ENCODE data around the gene IBA57. TPM values are rescaled to one million over a fixed set of nuclear protein-coding genes. Genes with fewer than 3 reads are reported as not detected.

The IBA57 gene
- total RNA-seq, 2 donors from 2014 or later = 11.0 to 16.9 TPM

GRCh38 chr1:228207851-228208821, 42.5 kb downstream of the IBA57 start, which contains the start of gene OBSCN:
TSS of gene OBSCN (plus strand) at chr1:228208044. CDS start at chr1:228211784, 3,740 bp downstream.
- H3K9me3 ChIP-seq = no peaks in the 10 kb centered on the region
- no peak within 1 kb of the TSS for H3K4me3 ChIP-seq
- H3K27ac ChIP-seq = no peak within 1 kb of the TSS
- no peaks in the 10 kb centered on the region for H3K27me3 ChIP-seq
- H3K9ac ChIP-seq (ENCODE audit: low read depth in 2 of 2, low read length in 2 of 2) = no peak within 1 kb of the TSS
- intact Hi-C loops (cut with DNase I) = no loop called here
- no peaks in the 10 kb centered on the region for H3K4me1 ChIP-seq
- TF ChIP-seq, protein P1, sequence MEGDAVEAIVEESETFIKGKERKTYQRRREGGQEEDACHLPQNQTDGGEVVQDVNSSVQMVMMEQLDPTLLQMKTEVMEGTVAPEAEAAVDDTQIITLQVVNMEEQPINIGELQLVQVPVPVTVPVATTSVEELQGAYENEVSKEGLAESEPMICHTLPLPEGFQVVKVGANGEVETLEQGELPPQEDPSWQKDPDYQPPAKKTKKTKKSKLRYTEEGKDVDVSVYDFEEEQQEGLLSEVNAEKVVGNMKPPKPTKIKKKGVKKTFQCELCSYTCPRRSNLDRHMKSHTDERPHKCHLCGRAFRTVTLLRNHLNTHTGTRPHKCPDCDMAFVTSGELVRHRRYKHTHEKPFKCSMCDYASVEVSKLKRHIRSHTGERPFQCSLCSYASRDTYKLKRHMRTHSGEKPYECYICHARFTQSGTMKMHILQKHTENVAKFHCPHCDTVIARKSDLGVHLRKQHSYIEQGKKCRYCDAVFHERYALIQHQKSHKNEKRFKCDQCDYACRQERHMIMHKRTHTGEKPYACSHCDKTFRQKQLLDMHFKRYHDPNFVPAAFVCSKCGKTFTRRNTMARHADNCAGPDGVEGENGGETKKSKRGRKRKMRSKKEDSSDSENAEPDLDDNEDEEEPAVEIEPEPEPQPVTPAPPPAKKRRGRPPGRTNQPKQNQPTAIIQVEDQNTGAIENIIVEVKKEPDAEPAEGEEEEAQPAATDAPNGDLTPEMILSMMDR (IDR thresholded peaks at IDR 0.05) = no peak
- H3K36me3 ChIP-seq = no peaks in the 10 kb centered on the region
- no peak for DNase-seq

- Histone ChIP-seq H3K4me1 (no peaks in the 10 kb centered on the region), H3K9me3 (no peaks in the 10 kb centered on the region), H3K27ac (no peak overlapping the region), H3K27me3 (no peaks in the 10 kb centered on the region), H3K36me3 (no peaks in the 10 kb centered on the region), H3K9ac (ENCODE audit: low read depth in 2 of 2, low read length in 2 of 2) (no peak overlapping the region), H3K4me3 (no peak overlapping the region)
- DNase-seq = no peak
- TF ChIP-seq, protein P1 (IDR thresholded peaks at IDR 0.05) = no peak
- intact Hi-C loops (cut with DNase I) = no loop called here
Measured at GRCh38 chr1:228208831-228209551, 43.4 kb downstream of the IBA57 start.

GRCh38 chr1:228209657-228210056, 44.1 kb downstream of the IBA57 start:
- H3K27ac ChIP-seq = no peak overlapping the region
- no peaks in the 10 kb centered on the region for H3K36me3 ChIP-seq
- H3K4me3 ChIP-seq = no peak overlapping the region
- intact Hi-C loops (cut with DNase I) = loop anchor here (10.0 kb wide), 1 partner anchor 295 kb away; no protein-coding TSS in a partner anchor
- H3K27me3 ChIP-seq = no peaks in the 10 kb centered on the region
- no peak for DNase-seq
- TF ChIP-seq, protein P1 (IDR thresholded peaks at IDR 0.05) = no peak
- H3K9me3 ChIP-seq = no peaks in the 10 kb centered on the region
- no peak overlapping the region for H3K9ac ChIP-seq (ENCODE audit: low read depth in 2 of 2, low read length in 2 of 2)
- no peaks in the 10 kb centered on the region for H3K4me1 ChIP-seq

DNA sequence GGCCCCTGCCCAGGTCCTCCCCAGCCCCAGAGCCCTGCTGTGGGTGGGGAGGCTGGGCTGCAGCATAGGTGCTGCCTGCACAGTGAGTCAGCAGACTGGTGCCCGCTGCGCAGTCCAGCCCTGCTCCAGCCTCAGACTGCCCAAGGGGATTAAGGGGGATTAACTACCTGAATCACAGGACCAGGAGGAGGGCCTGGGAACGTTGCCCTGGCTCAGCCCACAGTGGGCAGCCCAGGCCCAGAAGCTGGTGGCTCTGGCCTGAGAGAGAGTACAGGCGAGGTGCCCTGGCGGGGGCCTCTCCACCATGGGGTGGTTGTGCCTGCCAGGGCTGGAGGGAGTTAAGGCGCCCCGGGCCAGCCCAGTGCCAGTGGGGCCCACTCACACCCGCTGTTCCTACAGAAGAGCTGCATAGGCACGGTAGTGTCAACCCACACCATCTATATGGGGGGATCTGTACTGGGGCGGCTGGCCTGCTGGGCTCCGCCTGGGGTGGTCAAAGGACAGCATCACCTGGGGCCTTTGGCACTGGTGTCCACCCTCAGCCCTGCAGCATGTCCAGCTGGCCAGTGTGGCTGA, 44.6 kb downstream of the IBA57 start:
- no peak for DNase-seq
- Histone ChIP-seq H3K9me3 (no peaks in the 10 kb centered on the region), H3K27ac (no peak overlapping the region), H3K4me3 (no peak overlapping the region), H3K27me3 (no peaks in the 10 kb centered on the region), H3K36me3 (no peaks in the 10 kb centered on the region), H3K9ac (ENCODE audit: low read depth in 2 of 2, low read length in 2 of 2) (no peak overlapping the region), H3K4me1 (no peaks in the 10 kb centered on the region)
- TF ChIP-seq, protein P1 (IDR thresholded peaks at IDR 0.05) = no peak
- intact Hi-C loops (cut with DNase I) = loop anchor here (10.0 kb wide), 1 partner anchor 295 kb away; no protein-coding TSS in a partner anchor
